HepG2 (cell line): ENCODE measurements around the gene ANKLE1. TPM values are rescaled to one million over a fixed set of nuclear protein-coding genes. Genes with fewer than 3 reads are reported as not detected.
A peak's percentile ranks its signal among the peaks of the same experiment; 100 is the strongest.

Experiments
- ESRRA ChIP-seq: sonication (generic); formaldehyde crosslinking; IDR thresholded peaks from 2 replicates; pipeline ENCODE4 v1.5.1; 2020; ENCODE audit warnings: mild to moderate bottlenecking, low read depth, missing genetic modification reagents
- HDAC2 ChIP-seq: sonication (generic); formaldehyde crosslinking; IDR thresholded peaks from 2 replicates; pipeline ENCODE4 v1.4.0; 2020; ENCODE audit warnings: missing genetic modification reagents
- IRF9 ChIP-seq: sonication (generic); formaldehyde crosslinking; IDR thresholded peaks from 2 replicates; pipeline ENCODE4 v1.8.0; 2022; ENCODE audit warnings: missing genetic modification reagents, mild to moderate bottlenecking, borderline replicate concordance
- PATZ1 ChIP-seq: sonication (generic); formaldehyde crosslinking; IDR thresholded peaks from 2 replicates; pipeline ENCODE4 v1.4.0; 2020; ENCODE audit warnings: missing genetic modification reagents
- RFX1 ChIP-seq: fragments of 450-650 bp; IDR thresholded peaks from 2 replicates; pipeline ENCODE4 v1.6.1; 2017
- SALL1 ChIP-seq: sonication (generic); formaldehyde crosslinking; IDR thresholded peaks from 2 replicates; pipeline ENCODE4 v1.8.0; 2022; ENCODE audit warnings: mild to moderate bottlenecking, missing genetic modification reagents
- SP5 ChIP-seq: IDR thresholded peaks from 2 replicates; pipeline ENCODE4 v1.6.1; 2016; ENCODE audit warnings: low read depth, borderline replicate concordance
- TCF12 ChIP-seq, 2 experiments: fragments of 450-650 bp in 1 of 2; sonication (generic) in 1 of 2; formaldehyde crosslinking in 1 of 2; IDR thresholded peaks; 2 replicates each; pipeline versions ENCODE4 v1.6.1 to v1.8.0; 2017 to 2022; ENCODE audit warnings: antibody characterized with exemption in 1 of 2, mild to moderate bottlenecking in 1 of 2, missing genetic modification reagents in 1 of 2, moderate library complexity in 1 of 2
- YY1 ChIP-seq: IDR thresholded peaks from 2 replicates; pipeline ENCODE4 v1.6.1; 2011; ENCODE audit warnings: low read length, low read depth, moderate library complexity, mild to moderate bottlenecking; ENCODE audit not compliant: insufficient read depth, insufficient replicate concordance
- ZBTB25 ChIP-seq: IDR thresholded peaks from 2 replicates; pipeline ENCODE4 v1.6.1; 2018; ENCODE audit warnings: missing genetic modification reagents
- ZBTB7B ChIP-seq: sonication (generic); formaldehyde crosslinking; IDR thresholded peaks from 2 replicates; pipeline ENCODE4 v1.4.0; 2020; ENCODE audit warnings: missing genetic modification reagents
- ZNF292 ChIP-seq: sonication (generic); formaldehyde crosslinking; IDR thresholded peaks from 2 replicates; pipeline ENCODE4 v1.8.1; 2022; ENCODE audit warnings: mild to moderate bottlenecking, low read depth, missing genetic modification reagents, borderline replicate concordance
- ZNF3 ChIP-seq: IDR thresholded peaks from 2 replicates; pipeline ENCODE4 v1.7.0; 2017; ENCODE audit warnings: inconsistent platforms
- ZNF512B ChIP-seq: sonication (generic); formaldehyde crosslinking; IDR thresholded peaks from 2 replicates; pipeline ENCODE4 v1.5.1; 2020; ENCODE audit warnings: missing genetic modification reagents, mild to moderate bottlenecking, borderline replicate concordance
- ZNF691 ChIP-seq: sonication (generic); formaldehyde crosslinking; IDR thresholded peaks from 2 replicates; pipeline ENCODE4 v1.4.0; 2020; ENCODE audit warnings: missing genetic modification reagents, low read depth, mild to moderate bottlenecking, borderline replicate concordance
- ZNF770 ChIP-seq: sonication (generic); formaldehyde crosslinking; IDR thresholded peaks from 2 replicates; pipeline ENCODE4 v1.5.0; 2020; ENCODE audit warnings: mild to moderate bottlenecking, missing genetic modification reagents
- ZNF773 ChIP-seq: sonication (generic); formaldehyde crosslinking; IDR thresholded peaks from 2 replicates; pipeline ENCODE4 v1.4.0; 2020; ENCODE audit warnings: missing genetic modification reagents, borderline replicate concordance
- polyA plus RNA-seq, 8 experiments: library from polyadenylated mRNA; depleted of rRNA in 3 of 8; stranded (reverse) in 7 of 8; unstranded in 1 of 8; fragments of >200 nt; fragmentation: Illumina TruSeq in 4 of 8; extraction: Trizol in 4 of 8; gene quantifications; 2 replicates each; pipeline versions ENCODE4 v1.2.1 to v1.2.3, GENCODE V29; 2011 to 2016; ENCODE audit warnings: low read depth in 4 of 8, missing spikeins in 1 of 8, mixed read lengths in 1 of 8; ENCODE audit not compliant: insufficient read depth in 1 of 8
- total RNA-seq, 5 experiments: library from RNA; depleted of rRNA; stranded (reverse); fragments of >200 nt; fragmentation: Illumina TruSeq; extraction: Trizol; gene quantifications; 2 replicates each; pipeline ENCODE4 v1.2.3, GENCODE V29; 2016; ENCODE audit warnings: low read depth in 1 of 5

The ANKLE1 gene
- total and polyA plus RNA-seq, 2 of the 13 experiments (the other 11 are each of a cell fraction or from before 2014, with no cell fraction given): 0.69 to 1.5 TPM

GRCh38 chr19:17282488-17283125 is 906 bp downstream of the ANKLE1 start (continued):
- 0 out of 2 replicates have a peak, but pooled peaks have one; percentile 38 for TF ChIP-seq ESRRA (CRISPR knock-in tag)
- TF ChIP-seq ZNF773 (CRISPR knock-in tag): no peak
- TF ChIP-seq RFX1: no peak
- TF ChIP-seq IRF9 (CRISPR knock-in tag): peak; percentile 52; the same call in 1 of the 2 replicates
- TF ChIP-seq ZNF691 (CRISPR knock-in tag): peak; percentile 53; the same call in 1 of the 2 replicates
- peak; percentile 44; the same call in 1 of the 2 replicates for TF ChIP-seq PATZ1
- no peak for TF ChIP-seq ZNF3 (CRISPR knock-in tag)
- TF ChIP-seq ZNF770 (CRISPR knock-in tag): peak; percentile 83
- peak; percentile 77 for TF ChIP-seq SALL1 (CRISPR knock-in tag)
- TF ChIP-seq HDAC2: 0 out of 2 replicates have a peak, but pooled peaks have one; percentile 53
- 0 out of 2 replicates have a peak, but pooled peaks have one; percentile 48 for TF ChIP-seq ZBTB7B
- no peak for TF ChIP-seq ZBTB25 (CRISPR knock-in tag)
- peak; percentile 48 for TF ChIP-seq YY1
- TF ChIP-seq TCF12 (IDR thresholded peaks at IDR 0.05): no peak
- TF ChIP-seq TCF12 (CRISPR knock-in tag; IDR thresholded peaks at IDR 0.05): no peak
- no peak for TF ChIP-seq SP5 (CRISPR knock-in tag)
- 0 out of 2 replicates have a peak, but pooled peaks have one; percentile 57 for TF ChIP-seq ZNF512B (CRISPR knock-in tag)
- peak; percentile 46; the same call in 1 of the 2 replicates for TF ChIP-seq ZNF292 (CRISPR knock-in tag)
